Astrocyte of the hippocampus (primary cell): ENCODE data around the gene NBR1.
"Not testable (repeated sequence)": the region's sequence is repeated elsewhere in the genome, so short reads cannot be mapped to it uniquely, and the experiment has no call there.

Source experiments
- DNase-seq: peaks from one replicate; pipeline ENCODE4 v3.0.0; 2011; ENCODE audit warnings: low read depth, low spot score

NBR1 gene, protein sequence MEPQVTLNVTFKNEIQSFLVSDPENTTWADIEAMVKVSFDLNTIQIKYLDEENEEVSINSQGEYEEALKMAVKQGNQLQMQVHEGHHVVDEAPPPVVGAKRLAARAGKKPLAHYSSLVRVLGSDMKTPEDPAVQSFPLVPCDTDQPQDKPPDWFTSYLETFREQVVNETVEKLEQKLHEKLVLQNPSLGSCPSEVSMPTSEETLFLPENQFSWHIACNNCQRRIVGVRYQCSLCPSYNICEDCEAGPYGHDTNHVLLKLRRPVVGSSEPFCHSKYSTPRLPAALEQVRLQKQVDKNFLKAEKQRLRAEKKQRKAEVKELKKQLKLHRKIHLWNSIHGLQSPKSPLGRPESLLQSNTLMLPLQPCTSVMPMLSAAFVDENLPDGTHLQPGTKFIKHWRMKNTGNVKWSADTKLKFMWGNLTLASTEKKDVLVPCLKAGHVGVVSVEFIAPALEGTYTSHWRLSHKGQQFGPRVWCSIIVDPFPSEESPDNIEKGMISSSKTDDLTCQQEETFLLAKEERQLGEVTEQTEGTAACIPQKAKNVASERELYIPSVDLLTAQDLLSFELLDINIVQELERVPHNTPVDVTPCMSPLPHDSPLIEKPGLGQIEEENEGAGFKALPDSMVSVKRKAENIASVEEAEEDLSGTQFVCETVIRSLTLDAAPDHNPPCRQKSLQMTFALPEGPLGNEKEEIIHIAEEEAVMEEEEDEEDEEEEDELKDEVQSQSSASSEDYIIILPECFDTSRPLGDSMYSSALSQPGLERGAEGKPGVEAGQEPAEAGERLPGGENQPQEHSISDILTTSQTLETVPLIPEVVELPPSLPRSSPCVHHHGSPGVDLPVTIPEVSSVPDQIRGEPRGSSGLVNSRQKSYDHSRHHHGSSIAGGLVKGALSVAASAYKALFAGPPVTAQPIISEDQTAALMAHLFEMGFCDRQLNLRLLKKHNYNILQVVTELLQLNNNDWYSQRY

DNA sequence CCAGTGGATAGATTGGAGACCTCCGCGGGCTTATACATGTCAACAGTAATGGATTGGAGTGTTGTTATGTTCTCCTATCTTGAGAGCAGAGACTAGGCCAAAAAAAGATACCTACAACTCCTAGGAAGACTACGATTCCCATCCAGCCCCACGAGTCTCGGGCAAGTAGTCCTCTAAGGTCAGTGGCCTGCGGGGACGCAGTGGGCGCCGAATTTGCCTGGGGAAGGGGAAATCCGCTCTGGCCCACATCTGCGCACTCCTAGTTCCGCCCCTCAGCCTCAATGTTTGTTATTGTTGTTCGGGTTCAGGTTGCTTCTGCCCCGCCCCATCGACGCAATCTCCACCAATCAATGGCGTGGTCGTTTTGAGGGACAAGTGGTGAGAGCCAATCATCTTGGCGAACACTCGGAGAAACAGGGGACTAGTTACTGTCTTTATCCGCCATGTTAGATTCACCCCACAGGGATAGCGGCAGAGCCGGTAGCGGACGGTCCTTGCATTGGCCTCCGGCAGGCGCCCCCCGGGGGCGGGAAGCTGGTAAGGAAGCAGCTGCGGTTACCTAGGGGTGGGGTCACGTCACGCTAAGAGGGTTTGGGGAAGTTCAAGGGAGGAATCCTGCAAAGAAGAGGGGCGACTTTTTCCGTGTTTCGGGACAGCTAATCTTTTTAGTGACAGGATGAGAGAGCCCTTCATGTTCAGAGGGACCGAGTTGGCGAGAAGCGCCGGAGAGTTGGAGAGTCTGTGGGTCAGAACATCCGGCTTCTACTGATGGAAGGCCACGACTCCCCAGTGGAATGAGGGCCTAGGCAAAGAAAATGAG is at the start of gene NBR1:
NBR1 (plus strand) TSS at position 449 of the 820 bp plus-strand sequence. CDS start 4,586 bp downstream, outside the sequence.
- DNase-seq = peak; percentile 98

DNA sequence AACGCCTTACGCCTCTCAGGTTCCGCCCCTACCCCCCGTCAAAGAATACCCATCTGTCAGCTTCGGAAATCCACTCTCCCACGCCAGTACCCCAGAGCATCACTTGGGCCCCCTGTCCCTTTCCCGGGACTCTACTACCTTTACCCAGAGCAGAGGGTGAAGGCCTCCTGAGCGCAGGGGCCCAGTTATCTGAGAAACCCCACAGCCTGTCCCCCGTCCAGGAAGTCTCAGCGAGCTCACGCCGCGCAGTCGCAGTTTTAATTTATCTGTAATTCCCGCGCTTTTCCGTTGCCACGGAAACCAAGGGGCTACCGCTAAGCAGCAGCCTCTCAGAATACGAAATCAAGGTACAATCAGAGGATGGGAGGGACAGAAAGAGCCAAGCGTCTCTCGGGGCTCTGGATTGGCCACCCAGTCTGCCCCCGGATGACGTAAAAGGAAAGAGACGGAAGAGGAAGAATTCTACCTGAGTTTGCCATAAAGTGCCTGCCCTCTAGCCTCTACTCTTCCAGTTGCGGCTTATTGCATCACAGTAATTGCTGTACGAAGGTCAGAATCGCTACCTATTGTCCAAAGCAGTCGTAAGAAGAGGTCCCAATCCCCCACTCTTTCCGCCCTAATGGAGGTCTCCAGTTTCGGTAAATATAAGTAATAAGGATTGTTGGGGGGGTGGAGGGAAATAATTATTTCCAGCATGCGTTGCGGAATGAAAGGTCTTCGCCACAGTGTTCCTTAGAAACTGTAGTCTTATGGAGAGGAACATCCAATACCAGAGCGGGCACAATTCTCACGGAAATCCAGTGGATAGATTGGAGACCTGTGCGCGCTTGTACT is 45.7 kb upstream of the NBR1 start, which contains the start of gene BRCA1:
BRCA1 (minus strand) TSS at position 232 of the 834 bp plus-strand sequence. CDS start 1,268 bp downstream, outside the sequence.
- peak; percentile 99 for DNase-seq

DNA sequence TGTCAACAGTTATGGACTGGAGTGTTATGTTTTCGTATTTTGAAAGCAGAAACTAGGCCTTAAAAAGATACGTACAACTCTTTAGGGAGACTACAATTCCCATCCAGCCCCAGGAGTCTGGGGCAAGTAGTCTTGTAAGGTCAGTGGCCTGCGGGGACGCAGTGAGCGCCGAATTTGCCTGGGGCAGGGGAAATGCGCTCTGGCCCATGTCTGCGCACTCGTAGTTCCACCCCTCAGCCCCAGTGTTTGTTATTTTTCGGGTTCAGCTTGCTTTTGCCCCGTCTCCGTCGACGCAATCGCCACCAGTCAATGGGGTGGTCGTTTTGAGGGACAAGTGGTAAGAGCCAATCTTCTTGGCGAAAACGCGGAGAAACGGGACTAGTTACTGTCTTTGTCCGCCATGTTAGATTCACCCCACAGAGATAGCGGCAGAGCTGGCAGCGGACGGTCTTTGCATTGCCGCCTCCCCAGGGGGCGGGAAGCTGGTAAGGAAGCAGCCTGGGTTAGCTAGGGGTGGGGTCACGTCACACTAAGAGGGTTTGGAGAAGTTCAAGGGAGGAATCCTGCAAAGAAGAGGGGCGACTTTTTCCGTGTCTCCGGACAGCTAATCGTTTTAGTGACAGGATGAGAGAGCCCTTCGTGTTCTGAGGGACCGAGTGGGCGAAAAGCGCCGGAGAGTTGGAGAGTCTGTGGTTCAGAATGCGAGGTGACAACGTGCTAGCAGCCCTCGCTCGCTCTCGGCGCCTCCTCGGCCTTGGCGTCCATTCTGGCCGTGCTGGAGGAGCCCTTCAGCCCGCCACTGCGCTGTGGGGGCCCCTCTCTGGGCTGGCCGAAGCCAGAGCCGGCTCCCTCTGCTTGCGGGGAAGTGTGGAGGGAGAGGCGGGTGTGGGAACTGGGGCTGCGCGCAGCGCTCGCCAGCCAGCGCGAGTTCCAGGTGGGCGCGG is 44.8 kb upstream of the NBR1 start:
- peak; percentile 3 for DNase-seq

DNA sequence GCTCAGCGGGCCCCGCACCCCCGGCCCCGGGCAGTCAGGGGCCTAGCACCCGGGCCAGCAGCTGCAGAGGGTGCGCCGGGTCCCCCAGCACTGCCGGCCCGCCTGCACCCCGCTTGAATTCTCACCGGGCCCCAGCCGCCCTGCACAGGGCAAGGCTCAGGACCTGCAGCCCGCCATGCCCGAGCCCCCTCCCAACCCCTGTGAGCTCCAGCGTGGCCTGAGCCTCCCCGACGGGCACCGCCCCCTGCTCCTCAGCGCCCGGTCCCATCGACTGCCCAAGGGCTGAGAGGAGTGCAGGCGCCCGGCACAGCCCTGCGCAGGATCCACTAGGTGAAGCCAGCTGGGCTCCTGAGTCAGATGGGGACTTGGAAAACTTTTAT is 44.1 kb upstream of the NBR1 start:
- DNase-seq = no peak

DNA sequence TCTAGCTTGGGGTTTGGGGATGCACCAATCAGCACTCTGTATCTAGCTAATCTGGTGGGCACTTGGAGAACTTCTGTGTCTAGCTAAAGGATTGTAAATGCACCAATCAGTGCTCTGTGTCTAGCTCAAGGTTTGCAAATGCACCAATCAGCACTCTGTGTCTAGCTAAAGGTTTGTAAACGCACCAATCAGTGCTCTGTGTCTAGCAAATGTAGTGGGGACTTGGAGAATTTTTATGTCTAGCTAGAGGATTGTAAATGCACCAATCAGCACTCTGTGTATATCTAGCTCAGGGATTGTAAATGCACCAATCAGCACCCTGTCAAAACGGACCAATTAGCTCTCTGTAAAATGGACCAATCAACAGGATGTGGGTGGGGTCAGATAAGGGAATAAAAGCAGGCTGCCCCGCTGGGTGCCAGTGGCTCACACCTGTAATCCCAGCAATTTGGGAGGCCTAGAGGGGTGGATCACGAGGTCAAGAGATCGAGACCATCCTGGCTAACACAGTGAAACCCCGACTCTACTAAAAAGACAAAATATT is 43.6 kb upstream of the NBR1 start:
- not testable (repeated sequence) for DNase-seq

DNA sequence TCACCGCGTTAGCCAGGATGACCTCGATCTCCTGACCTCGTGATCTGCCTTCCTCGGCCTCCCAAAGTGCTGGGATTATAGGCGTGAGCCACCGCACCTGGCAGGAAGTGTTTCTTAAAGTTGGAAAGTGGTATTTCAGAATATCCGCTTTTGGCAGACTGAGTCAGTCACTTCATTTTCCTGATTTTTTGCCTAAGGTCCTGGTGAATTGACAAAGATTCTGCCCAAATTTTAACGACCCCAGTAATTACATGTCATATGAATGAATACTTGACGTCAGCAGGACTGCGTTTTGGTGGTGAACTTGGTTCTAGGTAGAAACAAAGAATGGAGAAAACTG is 41.4 kb upstream of the NBR1 start:
- no peak for DNase-seq

DNA sequence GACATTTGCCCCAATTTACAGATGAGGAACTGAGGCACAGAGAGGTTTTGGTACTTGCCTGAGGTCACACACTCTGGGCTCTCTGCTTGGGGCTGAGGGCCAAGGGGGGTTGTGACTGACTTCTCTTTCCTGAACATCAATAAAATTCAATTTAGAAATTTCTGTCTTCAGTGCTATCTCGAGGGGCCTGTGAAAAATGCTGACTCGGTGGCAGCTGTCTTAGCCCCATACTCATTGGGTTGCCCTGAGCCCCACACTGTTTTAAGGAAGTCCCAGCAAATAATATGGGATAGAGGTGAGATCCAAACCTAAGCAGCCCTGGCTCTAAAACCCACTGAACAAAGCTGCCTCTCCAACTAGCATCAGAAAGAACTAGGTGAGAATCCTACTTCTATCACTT is 38.9 kb upstream of the NBR1 start:
- DNase-seq = no peak

DNA sequence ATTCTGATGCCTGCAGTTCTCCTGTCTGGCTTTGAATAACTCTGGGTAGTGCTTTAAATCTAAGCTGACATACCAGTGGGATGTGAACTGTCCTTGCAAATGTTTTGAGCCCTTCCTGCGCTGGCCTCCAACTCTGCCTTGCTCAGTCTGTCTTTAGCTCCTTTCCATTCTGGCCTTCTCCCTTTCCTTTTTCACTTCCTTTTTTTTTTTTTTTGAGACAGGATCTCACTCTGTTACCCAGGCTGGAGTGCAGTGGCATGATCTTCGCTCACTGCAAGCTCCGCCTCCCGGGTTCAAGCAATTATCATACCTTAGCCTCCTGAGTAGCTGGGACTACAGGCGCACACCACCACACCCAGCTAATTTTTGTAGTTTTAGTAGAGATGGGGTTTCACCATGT is 37.6 kb upstream of the NBR1 start:
- not testable (repeated sequence) for DNase-seq

DNA sequence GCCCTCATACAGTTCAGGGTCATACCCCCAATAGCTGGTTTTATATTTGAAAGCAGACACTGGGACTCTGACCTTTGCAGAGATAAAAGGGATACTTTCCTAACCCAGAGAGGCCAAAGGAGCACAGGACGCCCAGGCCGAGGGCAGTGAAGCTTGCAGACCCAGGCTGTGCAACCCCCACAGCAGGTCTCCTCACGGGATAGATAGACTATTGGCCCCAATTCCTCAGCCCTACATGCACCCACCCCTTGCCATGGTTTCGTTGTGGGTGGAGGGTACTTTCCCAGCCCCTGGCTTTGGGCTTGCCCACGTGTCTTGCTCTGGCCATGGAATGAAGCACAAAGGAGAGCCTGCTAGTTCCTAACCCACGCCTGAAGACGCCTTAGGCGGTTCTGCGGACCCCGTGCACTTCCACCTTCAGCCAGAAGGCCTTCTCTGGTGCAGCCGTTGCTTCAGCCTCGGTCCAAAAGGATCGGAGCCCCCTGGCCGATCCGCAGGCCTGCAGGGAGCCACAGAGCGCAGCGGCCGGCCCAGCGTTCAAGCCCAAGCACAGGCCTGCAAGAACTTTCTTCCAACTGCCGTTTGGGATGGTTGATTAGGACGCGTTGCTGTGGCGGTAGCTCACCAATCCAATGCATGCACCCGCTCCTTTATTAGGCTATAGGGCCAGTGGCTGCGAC is 36.1 kb upstream of the NBR1 start:
- no peak for DNase-seq

DNA sequence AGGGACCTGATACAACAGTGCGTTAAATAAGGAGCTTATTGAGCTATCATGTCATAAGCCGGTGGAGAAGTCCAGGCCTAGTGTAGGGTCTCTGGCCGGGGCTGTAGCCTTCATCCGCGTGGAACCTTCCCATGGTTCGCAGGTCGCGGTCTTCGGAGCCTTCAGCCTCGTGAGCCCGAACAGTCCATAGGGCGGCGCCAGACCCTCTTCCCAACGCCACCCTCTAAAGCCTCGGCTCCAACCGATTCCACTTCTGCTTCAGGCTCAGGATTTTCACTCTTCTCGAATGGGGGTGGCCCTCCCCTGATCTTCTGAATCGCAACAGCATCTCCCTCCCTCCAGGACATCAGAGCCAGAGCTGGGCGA is 35.6 kb upstream of the NBR1 start:
- DNase-seq = no peak

DNA sequence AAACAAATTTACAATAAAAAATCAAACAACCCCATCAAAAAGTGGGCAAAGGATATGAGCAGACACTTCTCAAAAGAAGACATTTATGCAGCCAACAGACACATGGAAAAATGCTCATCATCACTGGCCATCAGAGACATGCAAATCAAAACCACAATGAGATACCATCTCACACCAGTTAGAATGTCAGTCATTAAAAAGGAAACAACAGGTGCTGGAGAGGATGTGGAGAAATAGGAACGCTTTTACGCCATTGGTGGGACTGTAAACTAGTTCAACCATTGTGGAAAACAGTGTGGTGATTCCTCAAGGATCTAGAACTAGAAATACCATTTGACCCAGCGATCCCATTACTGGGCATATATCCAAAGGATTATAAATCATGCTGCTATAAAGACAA is 34.4 kb upstream of the NBR1 start:
- DNase-seq = not testable (repeated sequence)

DNA sequence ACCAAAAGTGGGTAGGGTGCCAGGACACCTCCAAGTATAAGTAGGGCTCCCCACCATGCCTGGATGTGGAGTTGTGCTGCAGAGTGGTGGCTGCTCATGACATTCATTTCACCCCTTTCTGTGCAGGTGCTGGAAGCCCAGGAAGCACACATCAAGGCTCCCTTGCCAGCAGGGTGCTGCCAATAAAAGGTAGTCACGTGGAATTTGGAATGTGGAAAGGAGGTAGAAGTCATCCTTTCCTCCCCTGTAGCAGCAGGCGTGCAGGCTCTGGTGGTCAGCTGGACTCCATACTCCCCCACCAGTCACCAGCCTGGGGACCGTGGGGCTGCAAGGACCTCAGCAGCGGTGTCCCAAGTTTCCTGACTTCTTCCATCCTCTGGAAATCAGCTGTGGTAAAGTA is 32.5 kb upstream of the NBR1 start:
- DNase-seq = not testable (repeated sequence)

DNA sequence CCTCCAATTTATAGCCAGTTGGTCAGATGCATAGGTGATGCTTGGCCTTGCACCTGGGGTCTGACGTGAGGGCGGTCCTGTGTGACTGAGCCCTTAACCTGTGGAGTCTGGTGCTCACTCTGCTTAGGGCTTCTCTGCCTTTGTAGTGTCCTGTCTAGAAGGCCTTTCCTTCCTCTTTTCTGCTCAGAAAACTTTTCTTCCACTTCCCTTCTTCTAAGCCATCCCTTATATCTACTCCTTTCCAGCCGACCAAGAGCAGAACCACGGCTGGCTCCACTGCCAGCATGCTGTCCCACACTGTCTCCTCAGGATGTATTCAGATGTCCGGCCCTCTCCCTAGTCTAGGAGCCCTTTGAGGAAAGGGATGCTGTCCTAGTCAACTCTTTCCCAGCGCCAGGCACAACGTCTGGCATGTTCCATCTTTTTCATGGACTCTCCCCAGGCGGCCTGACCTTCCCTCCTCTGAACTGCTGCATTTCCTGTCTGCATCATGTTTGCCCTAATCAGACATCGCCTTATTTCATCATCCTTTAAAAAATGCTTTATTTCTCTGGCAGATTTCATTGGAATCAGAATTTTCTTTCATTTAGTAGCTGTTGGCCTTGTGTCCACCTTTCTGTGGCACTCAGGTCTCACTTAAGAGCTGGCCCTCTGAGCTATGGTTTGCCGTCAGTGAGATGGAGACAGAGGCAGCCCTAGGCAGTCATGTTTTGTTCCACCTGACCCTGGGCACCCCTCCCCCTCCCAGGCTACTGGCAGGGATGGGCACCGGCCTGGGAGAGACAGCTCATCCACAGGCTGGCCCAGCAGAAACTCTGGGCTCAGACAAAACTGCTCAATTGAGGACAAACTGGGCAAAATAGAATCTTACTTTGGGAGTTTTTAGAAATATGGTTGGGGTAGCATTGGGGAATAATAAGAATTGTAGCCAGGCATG is 30.4 kb upstream of the NBR1 start:
- DNase-seq = no peak

DNA sequence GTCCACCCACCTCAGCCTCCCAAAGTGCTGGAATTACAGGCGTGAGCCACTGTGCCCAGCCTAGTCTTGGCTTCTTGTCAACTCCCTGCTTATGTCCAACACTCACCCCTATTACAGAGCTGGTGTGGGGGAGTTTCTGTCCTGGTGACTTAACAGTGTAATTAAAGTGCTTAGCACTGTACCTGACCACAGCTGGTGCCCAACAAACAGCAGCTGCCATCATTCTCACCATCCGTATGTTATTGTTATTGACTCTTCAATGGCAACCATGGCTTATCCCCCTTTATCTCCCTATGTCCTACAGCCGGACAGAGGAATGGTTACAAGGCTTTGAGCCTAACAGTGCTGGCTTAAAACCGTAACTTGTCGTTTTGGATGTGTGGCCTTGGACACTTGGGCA is 28.9 kb upstream of the NBR1 start:
- no peak for DNase-seq

DNA sequence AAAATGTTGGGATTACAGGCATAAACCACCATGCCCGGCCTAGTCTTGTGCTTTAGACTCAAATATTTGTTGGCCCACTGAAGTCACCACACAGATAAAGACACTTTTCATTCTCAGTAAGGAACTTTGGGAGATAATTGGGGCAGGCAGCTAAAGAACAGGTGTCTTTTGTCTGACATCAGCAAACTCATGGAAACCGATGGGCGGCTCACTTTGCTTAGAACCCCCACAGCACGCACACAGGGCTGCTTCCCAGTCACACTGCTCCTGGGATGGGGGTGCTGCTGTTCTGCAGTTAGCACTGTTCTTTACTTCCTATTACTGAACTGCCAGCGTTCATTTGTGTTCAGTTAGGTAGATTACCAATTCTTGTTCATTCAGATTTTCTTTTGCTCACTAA is 27.8 kb upstream of the NBR1 start:
- no peak for DNase-seq

DNA sequence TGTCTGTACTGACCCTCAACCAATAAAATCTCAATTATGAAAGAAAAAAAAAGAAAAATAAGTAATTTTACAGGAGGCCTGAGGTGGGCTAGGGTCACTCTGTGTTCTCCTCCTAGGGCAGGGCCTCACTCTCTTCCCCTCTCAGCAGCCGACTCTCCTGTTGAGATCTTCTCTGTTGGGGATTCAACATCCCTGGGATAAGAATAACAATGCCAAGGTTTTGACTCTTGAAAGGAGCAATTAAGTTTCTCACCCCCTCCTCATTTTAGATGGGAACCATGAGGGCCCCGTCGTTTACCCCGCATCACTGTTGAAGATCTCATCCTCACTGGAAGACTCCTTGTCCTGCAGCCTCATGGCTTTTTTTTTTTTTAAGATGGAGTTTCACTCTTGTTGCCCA is 24.4 kb upstream of the NBR1 start:
- DNase-seq = no peak

DNA sequence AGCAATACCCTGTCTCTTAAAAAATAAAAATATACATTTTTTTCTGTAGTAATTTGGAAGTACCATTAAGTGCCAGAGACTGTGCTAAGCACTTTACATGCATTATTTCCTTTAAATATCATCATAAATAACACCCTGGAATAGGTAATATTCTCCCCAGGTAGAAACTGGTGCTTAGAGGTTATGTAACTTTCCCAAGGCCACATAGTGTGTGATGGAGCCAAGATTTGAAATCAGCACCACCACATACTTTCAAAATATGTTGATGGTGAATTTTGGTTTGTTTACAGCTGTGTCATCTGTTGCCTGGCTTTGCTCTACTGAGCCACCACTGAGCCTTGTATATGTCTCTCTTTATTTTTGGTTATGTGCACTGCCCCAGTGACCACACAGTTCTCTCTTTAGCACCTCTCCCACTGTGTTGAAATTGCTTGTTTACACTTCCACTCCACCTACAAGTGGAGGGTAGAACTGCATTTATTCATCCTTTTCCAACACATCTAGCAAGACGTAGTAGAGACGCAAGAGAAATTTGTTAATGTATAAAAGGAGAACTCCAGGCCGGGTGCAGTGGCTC is 19.0 kb upstream of the NBR1 start:
- no peak for DNase-seq
